ENCODE measurements around the gene EIF4G3.
A peak's percentile ranks its signal among the peaks of the same experiment; 100 is the strongest.

EIF4G3 gene

GRCh38 chr1:20896826-20897225, 279.9 kb downstream of the EIF4G3 start:
- peak; percentile 43 for DNase-seq (ENCODE audit: low read depth, low spot score)
- no peak overlapping the region for H3K4me3 ChIP-seq (ENCODE audit: low read depth, low read length)
- in situ Hi-C loops (cut with HindIII; ENCODE audit: low sequenced_read_pairs): no loop called here
- TF ChIP-seq CTCF (IDR thresholded peaks at IDR 0.05; ENCODE audit: low read depth, low read length): no peak

GRCh38 chr1:20893931-20894330, 282.8 kb downstream of the EIF4G3 start:
- in situ Hi-C loops (cut with HindIII; ENCODE audit: low sequenced_read_pairs): no loop called here
- TF ChIP-seq CTCF (IDR thresholded peaks at IDR 0.05; ENCODE audit: low read depth, low read length): no peak
- DNase-seq (ENCODE audit: low read depth, low spot score): no peak
- H3K4me3 ChIP-seq (ENCODE audit: low read depth, low read length): no peak overlapping the region

- DNase-seq (ENCODE audit: low read depth, low spot score): no peak
- in situ Hi-C loops (cut with HindIII; ENCODE audit: low sequenced_read_pairs): no loop called here
- TF ChIP-seq CTCF (IDR thresholded peaks at IDR 0.05; ENCODE audit: low read depth, low read length): no peak
- no peak overlapping the region for H3K4me3 ChIP-seq (ENCODE audit: low read depth, low read length)
These were observed 285.6 kb downstream of the EIF4G3 start for GRCh38 chr1:20891091-20891490.

- H3K4me3 ChIP-seq (ENCODE audit: low read depth, low read length): no peak overlapping the region
- no peak for DNase-seq (ENCODE audit: low read depth, low spot score)
- in situ Hi-C loops (cut with HindIII; ENCODE audit: low sequenced_read_pairs): no loop called here
- TF ChIP-seq CTCF (IDR thresholded peaks at IDR 0.05; ENCODE audit: low read depth, low read length): no peak
These were observed 289.5 kb downstream of the EIF4G3 start for GRCh38 chr1:20887246-20887645.

- TF ChIP-seq CTCF (IDR thresholded peaks at IDR 0.05; ENCODE audit: low read depth, low read length): no peak
- peak; percentile 55 for DNase-seq (ENCODE audit: low read depth, low spot score)
- H3K4me3 ChIP-seq (ENCODE audit: low read depth, low read length): no peak overlapping the region
- in situ Hi-C loops (cut with HindIII; ENCODE audit: low sequenced_read_pairs): no loop called here
These were observed 291.6 kb downstream of the EIF4G3 start for GRCh38 chr1:20885121-20885520.

- in situ Hi-C loops (cut with HindIII; ENCODE audit: low sequenced_read_pairs): no loop called here
- H3K4me3 ChIP-seq (ENCODE audit: low read depth, low read length): no peak overlapping the region
These were observed 292.2 kb downstream of the EIF4G3 start for GRCh38 chr1:20884513-20884912.

More at GRCh38 chr1:20884513-20884912, 292.2 kb downstream of the EIF4G3 start:
- DNase-seq (ENCODE audit: low read depth, low spot score): no peak
- TF ChIP-seq CTCF (IDR thresholded peaks at IDR 0.05; ENCODE audit: low read depth, low read length): no peak
